ENCODE measurements around the gene ADAMTS8.

GRCh38 chr11:130425156-130425555, 3.3 kb downstream of the ADAMTS8 start:
- TF ChIP-seq POLR2A (IDR thresholded peaks at IDR 0.05) (no peak), CTCF (IDR thresholded peaks at IDR 0.05) (no peak)
